GM23338 (cell line): ENCODE measurements around the gene FOXL1. TPM values are rescaled to one million over a fixed set of nuclear protein-coding genes. Genes with fewer than 3 reads are reported as not detected.

ENCODE experiments used
- ATAC-seq: fragments of 200-7000 bp; cut with Tn5 transposase; 3 replicates; pipeline ENCODE4 v1.9.1; 2020
- DNase-seq: peaks from one replicate; pipeline ENCODE4 v3.0.0-alpha.2; 2015; ENCODE audit warnings: low spot score
- H2AFZ ChIP-seq: fragments of 200-600 bp; sonication (generic); 2 replicates; pipeline ENCODE4 v1.8.0; 2016; ENCODE audit warnings: antibody characterized with exemption, mild to moderate bottlenecking, moderate library complexity
- H3F3A ChIP-seq: fragments of 200-600 bp; sonication (generic); replicated peaks from 2 replicates; pipeline ENCODE4 v1.8.0; 2017; ENCODE audit warnings: antibody characterized with exemption, mixed run types, low read depth
- H3K27ac ChIP-seq: fragments of 200-600 bp; sonication (generic); 2 replicates; pipeline ENCODE4 v1.6.1; 2016; ENCODE audit warnings: low read depth
- H3K27me3 ChIP-seq: fragments of 200-600 bp; sonication (generic); 2 replicates; pipeline ENCODE4 v1.8.0; 2016; ENCODE audit warnings: mild to moderate bottlenecking, mixed run types, moderate library complexity; ENCODE audit not compliant: insufficient read depth
- H3K36me3 ChIP-seq: fragments of 200-600 bp; sonication (generic); 2 replicates; pipeline ENCODE4 v1.8.0; 2016; ENCODE audit warnings: mild to moderate bottlenecking; ENCODE audit not compliant: insufficient read depth
- H3K4me1 ChIP-seq: fragments of 200-600 bp; sonication (generic); 2 replicates; pipeline ENCODE4 v1.8.0; 2016; ENCODE audit warnings: mild to moderate bottlenecking, moderate library complexity; ENCODE audit not compliant: insufficient read depth
- H3K4me2 ChIP-seq: fragments of 200-600 bp; sonication (generic); 2 replicates; pipeline ENCODE4 v1.7.1; 2017; ENCODE audit warnings: mixed run types
- H3K4me3 ChIP-seq: fragments of 200-600 bp; sonication (generic); 2 replicates; pipeline ENCODE4 v1.6.1; 2016; ENCODE audit warnings: mixed run types
- H3K79me2 ChIP-seq: fragments of 200-600 bp; sonication (generic); replicated peaks from 2 replicates; pipeline ENCODE4 v1.8.0; 2017; ENCODE audit warnings: mild to moderate bottlenecking; ENCODE audit not compliant: insufficient read depth
- H3K9me2 ChIP-seq: fragments of 200-600 bp; sonication (generic); 2 replicates; pipeline ENCODE4 v1.8.0; 2017; ENCODE audit not compliant: insufficient read depth
- H4K20me1 ChIP-seq: fragments of 200-600 bp; sonication (generic); replicated peaks from 2 replicates; pipeline ENCODE4 v1.8.0; 2017; ENCODE audit warnings: mild to moderate bottlenecking; ENCODE audit not compliant: insufficient read depth
- H3K27ac Mint-ChIP-seq: 2 replicates; pipeline ENCODE4 v1.8.0; 2020; ENCODE audit warnings: inconsistent platforms, mild to moderate bottlenecking, moderate library complexity, mixed read lengths
- H3K27me3 Mint-ChIP-seq: 3 replicates; pipeline ENCODE4 v1.8.0; 2022; ENCODE audit warnings: low read depth, mild to moderate bottlenecking, moderate library complexity, mixed read lengths, inconsistent platforms; ENCODE audit not compliant: insufficient read depth, poor library complexity
- H3K36me3 Mint-ChIP-seq: 3 replicates; pipeline ENCODE4 v1.8.0; 2021; ENCODE audit warnings: low read depth, mild to moderate bottlenecking, inconsistent platforms, moderate library complexity, mixed read lengths
- H3K4me1 Mint-ChIP-seq: 3 replicates; pipeline ENCODE4 v1.8.0; 2020; ENCODE audit warnings: mild to moderate bottlenecking, inconsistent platforms, mixed read lengths
- H3K4me3 Mint-ChIP-seq: 3 replicates; pipeline ENCODE4 v1.8.0; 2021; ENCODE audit warnings: moderate library complexity, mild to moderate bottlenecking, inconsistent platforms, mixed read lengths
- H3K9me3 Mint-ChIP-seq: 3 replicates; pipeline ENCODE4 v1.8.0; 2020; ENCODE audit warnings: moderate library complexity, mild to moderate bottlenecking, inconsistent platforms, mixed read lengths
- CREB1 ChIP-seq: fragments of 250-450 bp; sonication (Bioruptor Pico); IDR thresholded peaks from 2 replicates; pipeline ENCODE4 v1.5.0; 2020; ENCODE audit warnings: low read depth, mild to moderate bottlenecking, moderate library complexity
- EZH2 ChIP-seq: fragments of 200-600 bp; sonication (generic); IDR thresholded peaks from one replicate; pipeline ENCODE4 v1.8.0; 2017; ENCODE audit warnings: antibody characterized with exemption, mild to moderate bottlenecking, low read depth; ENCODE audit not compliant: unreplicated experiment
- EZH2phosphoT487 ChIP-seq: fragments of 200-600 bp; sonication (generic); IDR thresholded peaks from one replicate; pipeline ENCODE4 v1.8.1; 2018; ENCODE audit warnings: antibody characterized with exemption; ENCODE audit not compliant: unreplicated experiment
- JUNB ChIP-seq: IDR thresholded peaks from one replicate; pipeline ENCODE4 v1.6.1; 2016; ENCODE audit warnings: antibody characterized with exemption; ENCODE audit not compliant: unreplicated experiment
- NANOG ChIP-seq: IDR thresholded peaks from 2 replicates; pipeline ENCODE4 v1.6.1; 2016; ENCODE audit warnings: antibody characterized with exemption, borderline replicate concordance
- POLR2AphosphoS5 ChIP-seq: IDR thresholded peaks from 2 replicates; pipeline ENCODE4 v1.6.1; 2016; ENCODE audit warnings: antibody characterized with exemption, low read depth
- STAT1 ChIP-seq: IDR thresholded peaks from one replicate; pipeline ENCODE4 v1.6.1; 2016; ENCODE audit warnings: antibody characterized with exemption; ENCODE audit not compliant: unreplicated experiment
- ZNF114 ChIP-seq: fragments of 250-450 bp; sonication (Bioruptor Pico); IDR thresholded peaks from 2 replicates; pipeline ENCODE4 v1.5.0; 2020; ENCODE audit warnings: mild to moderate bottlenecking, moderate library complexity
- ZNF331 ChIP-seq: fragments of 250-450 bp; sonication (Bioruptor Pico); IDR thresholded peaks from 2 replicates; pipeline ENCODE4 v1.5.0; 2020; ENCODE audit warnings: low read depth, mild to moderate bottlenecking, moderate library complexity
- polyA plus RNA-seq: library from polyadenylated mRNA; unstranded; fragments of >200 nt; fragmentation: Nextera tagmentation; extraction: Ambion mirVana; gene quantifications from 2 replicates; pipeline ENCODE4 v1.2.1, GENCODE V29; 2016
- total RNA-seq: library from RNA; depleted of rRNA; stranded (reverse); fragments of >200 nt; shearing (Covaris generic); gene quantifications from 2 replicates; pipeline ENCODE4 v1.2.3, GENCODE V29; 2014
- TF ChIP-seq, protein P1 (sequence below): fragments of 250-450 bp; sonication (Bioruptor Pico); IDR thresholded peaks from 2 replicates; pipeline ENCODE4 v1.5.0; 2020; ENCODE audit warnings: mild to moderate bottlenecking, moderate library complexity
- TF ChIP-seq, protein P2 (sequence below), 2 experiments: fragments of 200-600 bp in 1 of 2; sonication (generic) in 1 of 2; conservative IDR thresholded peaks; 2 replicates each; pipeline versions ENCODE4 v1.5.1 to v1.6.1; 2016 to 2017; ENCODE audit warnings: antibody characterized with exemption in 2 of 2, low read depth in 2 of 2, mild to moderate bottlenecking in 2 of 2, moderate library complexity in 1 of 2
- TF ChIP-seq, protein P3 (sequence below): IDR thresholded peaks from 2 replicates; pipeline ENCODE4 v1.6.1; 2016; ENCODE audit warnings: antibody characterized with exemption
- TF ChIP-seq, protein P4 (sequence below): IDR thresholded peaks from one replicate; pipeline ENCODE4 v1.6.1; 2018; ENCODE audit warnings: antibody characterized with exemption; ENCODE audit not compliant: unreplicated experiment

The FOXL1 gene
- total and polyA plus RNA-seq, 2 experiments from 2014 or later = 0.31 TPM; not detected in 1

DNA sequence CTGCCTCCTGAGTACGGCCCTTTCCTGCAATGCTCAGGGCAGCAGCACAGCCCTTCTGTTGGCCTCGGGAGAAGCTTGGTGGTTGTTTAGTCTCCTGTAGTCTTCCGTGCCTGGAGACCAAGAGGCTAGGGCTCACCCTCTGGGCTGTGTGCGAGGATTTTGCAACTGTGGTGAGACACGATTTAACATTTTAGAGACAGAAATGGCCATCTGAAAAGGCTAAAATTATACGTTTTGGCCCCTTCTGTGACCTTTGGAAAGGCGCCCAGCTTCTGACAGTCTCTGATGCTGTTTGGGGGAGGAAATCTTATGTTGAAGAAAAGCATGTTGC is 33.1 kb downstream of the FOXL1 start:
- DNase-seq = no peak
- Mint-ChIP-seq H3K36me3 (no peaks in the 10 kb centered on the region), H3K27ac (no peak overlapping the region), H3K4me1 (peaks cover 18% of the 10 kb centered on the region), H3K4me3 (no peak overlapping the region), H3K9me3 (no peaks in the 10 kb centered on the region), H3K27me3 (peaks cover 6% of the 10 kb centered on the region)
- H3K4me1 ChIP-seq = 0 out of 2 replicates have a peak, but pooled peaks cover 6% of the 10 kb centered on the region
- no peaks in the 10 kb centered on the region for H3K9me2 ChIP-seq
- no peak for ATAC-seq
- TF ChIP-seq EZH2phosphoT487 (no peak), POLR2AphosphoS5 (no peak), JUNB (no peak), NANOG (no peak), STAT1 (no peak), EZH2 (no peak), CREB1 (CRISPR knock-in tag) (no peak), ZNF114 (CRISPR knock-in tag) (no peak), ZNF331 (no peak)
- TF ChIP-seq, protein P1, sequence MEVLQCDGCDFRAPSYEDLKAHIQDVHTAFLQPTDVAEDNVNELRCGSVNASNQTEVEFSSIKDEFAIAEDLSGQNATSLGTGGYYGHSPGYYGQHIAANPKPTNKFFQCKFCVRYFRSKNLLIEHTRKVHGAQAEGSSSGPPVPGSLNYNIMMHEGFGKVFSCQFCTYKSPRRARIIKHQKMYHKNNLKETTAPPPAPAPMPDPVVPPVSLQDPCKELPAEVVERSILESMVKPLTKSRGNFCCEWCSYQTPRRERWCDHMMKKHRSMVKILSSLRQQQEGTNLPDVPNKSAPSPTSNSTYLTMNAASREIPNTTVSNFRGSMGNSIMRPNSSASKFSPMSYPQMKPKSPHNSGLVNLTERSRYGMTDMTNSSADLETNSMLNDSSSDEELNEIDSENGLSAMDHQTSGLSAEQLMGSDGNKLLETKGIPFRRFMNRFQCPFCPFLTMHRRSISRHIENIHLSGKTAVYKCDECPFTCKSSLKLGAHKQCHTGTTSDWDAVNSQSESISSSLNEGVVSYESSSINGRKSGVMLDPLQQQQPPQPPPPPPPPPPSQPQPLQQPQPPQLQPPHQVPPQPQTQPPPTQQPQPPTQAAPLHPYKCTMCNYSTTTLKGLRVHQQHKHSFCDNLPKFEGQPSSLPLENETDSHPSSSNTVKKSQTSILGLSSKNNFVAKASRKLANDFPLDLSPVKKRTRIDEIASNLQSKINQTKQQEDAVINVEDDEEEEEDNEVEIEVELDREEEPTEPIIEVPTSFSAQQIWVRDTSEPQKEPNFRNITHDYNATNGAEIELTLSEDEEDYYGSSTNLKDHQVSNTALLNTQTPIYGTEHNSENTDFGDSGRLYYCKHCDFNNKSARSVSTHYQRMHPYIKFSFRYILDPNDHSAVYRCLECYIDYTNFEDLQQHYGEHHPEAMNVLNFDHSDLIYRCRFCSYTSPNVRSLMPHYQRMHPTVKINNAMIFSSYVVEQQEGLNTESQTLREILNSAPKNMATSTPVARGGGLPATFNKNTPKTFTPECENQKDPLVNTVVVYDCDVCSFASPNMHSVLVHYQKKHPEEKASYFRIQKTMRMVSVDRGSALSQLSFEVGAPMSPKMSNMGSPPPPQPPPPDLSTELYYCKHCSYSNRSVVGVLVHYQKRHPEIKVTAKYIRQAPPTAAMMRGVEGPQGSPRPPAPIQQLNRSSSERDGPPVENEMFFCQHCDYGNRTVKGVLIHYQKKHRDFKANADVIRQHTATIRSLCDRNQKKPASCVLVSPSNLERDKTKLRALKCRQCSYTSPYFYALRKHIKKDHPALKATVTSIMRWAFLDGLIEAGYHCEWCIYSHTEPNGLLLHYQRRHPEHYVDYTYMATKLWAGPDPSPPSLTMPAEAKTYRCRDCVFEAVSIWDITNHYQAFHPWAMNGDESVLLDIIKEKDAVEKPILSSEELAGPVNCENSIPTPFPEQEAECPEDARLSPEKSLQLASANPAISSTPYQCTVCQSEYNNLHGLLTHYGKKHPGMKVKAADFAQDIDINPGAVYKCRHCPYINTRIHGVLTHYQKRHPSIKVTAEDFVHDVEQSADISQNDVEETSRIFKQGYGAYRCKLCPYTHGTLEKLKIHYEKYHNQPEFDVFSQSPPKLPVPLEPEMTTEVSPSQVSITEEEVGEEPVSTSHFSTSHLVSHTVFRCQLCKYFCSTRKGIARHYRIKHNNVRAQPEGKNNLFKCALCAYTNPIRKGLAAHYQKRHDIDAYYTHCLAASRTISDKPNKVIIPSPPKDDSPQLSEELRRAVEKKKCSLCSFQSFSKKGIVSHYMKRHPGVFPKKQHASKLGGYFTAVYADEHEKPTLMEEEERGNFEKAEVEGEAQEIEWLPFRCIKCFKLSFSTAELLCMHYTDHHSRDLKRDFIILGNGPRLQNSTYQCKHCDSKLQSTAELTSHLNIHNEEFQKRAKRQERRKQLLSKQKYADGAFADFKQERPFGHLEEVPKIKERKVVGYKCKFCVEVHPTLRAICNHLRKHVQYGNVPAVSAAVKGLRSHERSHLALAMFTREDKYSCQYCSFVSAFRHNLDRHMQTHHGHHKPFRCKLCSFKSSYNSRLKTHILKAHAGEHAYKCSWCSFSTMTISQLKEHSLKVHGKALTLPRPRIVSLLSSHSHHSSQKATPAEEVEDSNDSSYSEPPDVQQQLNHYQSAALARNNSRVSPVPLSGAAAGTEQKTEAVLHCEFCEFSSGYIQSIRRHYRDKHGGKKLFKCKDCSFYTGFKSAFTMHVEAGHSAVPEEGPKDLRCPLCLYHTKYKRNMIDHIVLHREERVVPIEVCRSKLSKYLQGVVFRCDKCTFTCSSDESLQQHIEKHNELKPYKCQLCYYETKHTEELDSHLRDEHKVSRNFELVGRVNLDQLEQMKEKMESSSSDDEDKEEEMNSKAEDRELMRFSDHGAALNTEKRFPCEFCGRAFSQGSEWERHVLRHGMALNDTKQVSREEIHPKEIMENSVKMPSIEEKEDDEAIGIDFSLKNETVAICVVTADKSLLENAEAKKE (CRISPR knock-in tag) = no peak
- TF ChIP-seq, protein P2, sequence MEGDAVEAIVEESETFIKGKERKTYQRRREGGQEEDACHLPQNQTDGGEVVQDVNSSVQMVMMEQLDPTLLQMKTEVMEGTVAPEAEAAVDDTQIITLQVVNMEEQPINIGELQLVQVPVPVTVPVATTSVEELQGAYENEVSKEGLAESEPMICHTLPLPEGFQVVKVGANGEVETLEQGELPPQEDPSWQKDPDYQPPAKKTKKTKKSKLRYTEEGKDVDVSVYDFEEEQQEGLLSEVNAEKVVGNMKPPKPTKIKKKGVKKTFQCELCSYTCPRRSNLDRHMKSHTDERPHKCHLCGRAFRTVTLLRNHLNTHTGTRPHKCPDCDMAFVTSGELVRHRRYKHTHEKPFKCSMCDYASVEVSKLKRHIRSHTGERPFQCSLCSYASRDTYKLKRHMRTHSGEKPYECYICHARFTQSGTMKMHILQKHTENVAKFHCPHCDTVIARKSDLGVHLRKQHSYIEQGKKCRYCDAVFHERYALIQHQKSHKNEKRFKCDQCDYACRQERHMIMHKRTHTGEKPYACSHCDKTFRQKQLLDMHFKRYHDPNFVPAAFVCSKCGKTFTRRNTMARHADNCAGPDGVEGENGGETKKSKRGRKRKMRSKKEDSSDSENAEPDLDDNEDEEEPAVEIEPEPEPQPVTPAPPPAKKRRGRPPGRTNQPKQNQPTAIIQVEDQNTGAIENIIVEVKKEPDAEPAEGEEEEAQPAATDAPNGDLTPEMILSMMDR (conservative IDR thresholded peaks at IDR 0.05; ENCODE audit: low read depth in 2 of 2) = no peak
- TF ChIP-seq, protein P3, sequence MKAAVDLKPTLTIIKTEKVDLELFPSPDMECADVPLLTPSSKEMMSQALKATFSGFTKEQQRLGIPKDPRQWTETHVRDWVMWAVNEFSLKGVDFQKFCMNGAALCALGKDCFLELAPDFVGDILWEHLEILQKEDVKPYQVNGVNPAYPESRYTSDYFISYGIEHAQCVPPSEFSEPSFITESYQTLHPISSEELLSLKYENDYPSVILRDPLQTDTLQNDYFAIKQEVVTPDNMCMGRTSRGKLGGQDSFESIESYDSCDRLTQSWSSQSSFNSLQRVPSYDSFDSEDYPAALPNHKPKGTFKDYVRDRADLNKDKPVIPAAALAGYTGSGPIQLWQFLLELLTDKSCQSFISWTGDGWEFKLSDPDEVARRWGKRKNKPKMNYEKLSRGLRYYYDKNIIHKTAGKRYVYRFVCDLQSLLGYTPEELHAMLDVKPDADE = no peak
- TF ChIP-seq, protein P4, sequence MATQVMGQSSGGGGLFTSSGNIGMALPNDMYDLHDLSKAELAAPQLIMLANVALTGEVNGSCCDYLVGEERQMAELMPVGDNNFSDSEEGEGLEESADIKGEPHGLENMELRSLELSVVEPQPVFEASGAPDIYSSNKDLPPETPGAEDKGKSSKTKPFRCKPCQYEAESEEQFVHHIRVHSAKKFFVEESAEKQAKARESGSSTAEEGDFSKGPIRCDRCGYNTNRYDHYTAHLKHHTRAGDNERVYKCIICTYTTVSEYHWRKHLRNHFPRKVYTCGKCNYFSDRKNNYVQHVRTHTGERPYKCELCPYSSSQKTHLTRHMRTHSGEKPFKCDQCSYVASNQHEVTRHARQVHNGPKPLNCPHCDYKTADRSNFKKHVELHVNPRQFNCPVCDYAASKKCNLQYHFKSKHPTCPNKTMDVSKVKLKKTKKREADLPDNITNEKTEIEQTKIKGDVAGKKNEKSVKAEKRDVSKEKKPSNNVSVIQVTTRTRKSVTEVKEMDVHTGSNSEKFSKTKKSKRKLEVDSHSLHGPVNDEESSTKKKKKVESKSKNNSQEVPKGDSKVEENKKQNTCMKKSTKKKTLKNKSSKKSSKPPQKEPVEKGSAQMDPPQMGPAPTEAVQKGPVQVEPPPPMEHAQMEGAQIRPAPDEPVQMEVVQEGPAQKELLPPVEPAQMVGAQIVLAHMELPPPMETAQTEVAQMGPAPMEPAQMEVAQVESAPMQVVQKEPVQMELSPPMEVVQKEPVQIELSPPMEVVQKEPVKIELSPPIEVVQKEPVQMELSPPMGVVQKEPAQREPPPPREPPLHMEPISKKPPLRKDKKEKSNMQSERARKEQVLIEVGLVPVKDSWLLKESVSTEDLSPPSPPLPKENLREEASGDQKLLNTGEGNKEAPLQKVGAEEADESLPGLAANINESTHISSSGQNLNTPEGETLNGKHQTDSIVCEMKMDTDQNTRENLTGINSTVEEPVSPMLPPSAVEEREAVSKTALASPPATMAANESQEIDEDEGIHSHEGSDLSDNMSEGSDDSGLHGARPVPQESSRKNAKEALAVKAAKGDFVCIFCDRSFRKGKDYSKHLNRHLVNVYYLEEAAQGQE = no peak
- no peak overlapping the region for H3K4me3 ChIP-seq
- H3K27ac ChIP-seq = no peak overlapping the region
- no peaks in the 10 kb centered on the region for H4K20me1 ChIP-seq
- H2AFZ ChIP-seq = no peak overlapping the region
- no peaks in the 10 kb centered on the region for H3K36me3 ChIP-seq
- no peaks in the 10 kb centered on the region for H3K79me2 ChIP-seq
- H3F3A ChIP-seq = no peaks in the 10 kb centered on the region
- no peaks in the 10 kb centered on the region for H3K27me3 ChIP-seq
- H3K4me2 ChIP-seq = no peak overlapping the region
